Kidney tubule cell (primary cell): Measurements from ENCODE around the gene OR10P1.
"Not testable (repeated sequence)": the region's sequence is repeated elsewhere in the genome, so short reads cannot be mapped to it uniquely, and the experiment has no call there.

Experiments
- DNase-seq: peaks from one replicate; pipeline ENCODE4 v3.0.0-alpha.2; 2018; ENCODE audit warnings: low spot score

Gene OR10P1, protein sequence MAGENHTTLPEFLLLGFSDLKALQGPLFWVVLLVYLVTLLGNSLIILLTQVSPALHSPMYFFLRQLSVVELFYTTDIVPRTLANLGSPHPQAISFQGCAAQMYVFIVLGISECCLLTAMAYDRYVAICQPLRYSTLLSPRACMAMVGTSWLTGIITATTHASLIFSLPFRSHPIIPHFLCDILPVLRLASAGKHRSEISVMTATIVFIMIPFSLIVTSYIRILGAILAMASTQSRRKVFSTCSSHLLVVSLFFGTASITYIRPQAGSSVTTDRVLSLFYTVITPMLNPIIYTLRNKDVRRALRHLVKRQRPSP

DNA sequence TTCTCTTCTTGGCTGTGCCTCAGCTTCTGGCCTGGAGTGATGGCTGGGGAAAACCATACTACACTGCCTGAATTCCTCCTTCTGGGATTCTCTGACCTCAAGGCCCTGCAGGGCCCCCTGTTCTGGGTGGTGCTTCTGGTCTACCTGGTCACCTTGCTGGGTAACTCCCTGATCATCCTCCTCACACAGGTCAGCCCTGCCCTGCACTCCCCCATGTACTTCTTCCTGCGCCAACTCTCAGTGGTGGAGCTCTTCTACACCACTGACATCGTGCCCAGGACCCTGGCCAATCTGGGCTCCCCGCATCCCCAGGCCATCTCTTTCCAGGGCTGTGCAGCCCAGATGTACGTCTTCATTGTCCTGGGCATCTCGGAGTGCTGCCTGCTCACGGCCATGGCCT is at the start of gene OR10P1:
Gene OR10P1 (plus strand): TSS at position 40 of the 400 bp plus-strand sequence. CDS start 0 bp downstream, at position 40.
- DNase-seq = no peak

GRCh38 chr12:55590152-55590551 is 46.5 kb upstream of the OR10P1 start:
- DNase-seq = not testable (repeated sequence)

DNA sequence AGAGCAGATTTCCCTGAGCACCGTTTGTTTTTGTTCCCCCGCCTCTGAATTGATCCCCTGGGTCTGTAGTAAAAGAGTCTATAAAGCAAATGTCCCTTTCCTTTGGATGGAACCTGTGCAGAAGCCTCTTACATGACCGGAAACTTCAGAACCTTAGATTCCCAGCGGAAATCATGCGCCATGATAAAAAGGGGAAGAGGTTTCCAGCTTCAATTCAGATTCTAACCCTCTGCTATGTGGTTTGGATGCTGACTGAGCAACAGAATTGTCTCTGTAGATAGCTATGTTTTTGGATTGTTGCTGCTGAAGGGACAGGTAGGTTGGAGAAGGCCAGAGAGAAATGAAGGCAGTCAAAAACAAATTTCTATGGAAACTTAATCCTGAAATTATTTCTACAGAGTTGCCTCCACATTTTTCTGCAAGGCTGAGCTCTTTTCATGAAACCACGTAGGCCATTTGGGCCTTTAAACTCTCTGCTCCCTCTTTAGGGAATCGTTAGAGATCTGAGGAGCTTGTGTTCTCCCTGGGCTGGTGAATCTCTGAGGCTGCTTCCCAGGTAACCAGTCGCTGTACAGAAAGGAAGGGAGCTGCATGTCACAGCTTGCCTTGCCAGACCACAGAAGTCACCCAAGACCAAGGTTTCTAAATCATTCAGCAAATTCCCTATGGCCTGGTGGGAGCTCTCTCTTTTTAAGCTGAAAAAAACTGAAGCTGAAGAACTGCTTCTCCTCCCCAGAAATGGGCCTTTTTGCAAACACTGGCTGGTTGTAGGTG is 28.7 kb upstream of the OR10P1 start:
- DNase-seq = no peak

- no peak for DNase-seq
Measured at GRCh38 chr12:55610598-55610997, 26.1 kb upstream of the OR10P1 start.

DNA sequence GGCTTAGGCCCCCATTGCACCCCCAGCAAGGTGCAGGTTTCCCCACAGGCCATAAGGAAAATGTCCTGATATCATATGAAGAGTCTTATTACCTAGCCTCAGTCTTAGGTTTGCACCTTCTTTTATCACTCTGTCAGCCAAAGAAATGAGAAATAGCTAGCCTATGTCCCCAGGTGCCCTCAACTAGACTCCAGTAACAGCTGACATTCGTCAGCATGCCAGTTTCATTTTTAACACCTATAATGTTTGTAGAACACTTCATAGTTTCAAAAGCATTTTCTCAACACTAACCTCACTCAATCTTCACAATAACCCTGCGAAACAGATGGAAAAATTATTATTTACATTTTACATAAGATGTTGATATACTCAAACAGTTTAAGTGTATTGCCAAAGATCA is 24.0 kb upstream of the OR10P1 start:
- DNase-seq = no peak

DNA sequence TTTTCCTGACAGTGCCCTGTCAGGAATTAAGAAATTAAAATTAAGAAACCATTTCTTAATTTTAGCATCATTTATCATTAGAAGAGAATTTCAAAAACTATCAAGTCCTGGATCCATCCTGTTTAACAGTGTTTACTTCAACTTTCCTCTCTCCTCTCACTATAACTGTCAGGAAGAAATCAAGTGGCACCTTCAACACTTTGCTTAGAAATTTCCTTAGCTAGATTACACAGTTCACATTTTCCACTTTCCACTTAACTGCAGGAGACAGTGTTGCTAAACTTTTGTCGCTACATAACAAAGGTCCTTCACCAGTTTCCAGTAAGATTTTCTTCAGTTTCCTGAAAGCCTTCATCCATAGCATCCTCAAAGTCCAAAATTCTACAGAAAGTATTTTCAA is 21.9 kb upstream of the OR10P1 start:
- DNase-seq = no peak

- peak; percentile 94 for DNase-seq
Measured at GRCh38 chr12:55619354-55620138, 17.1 kb upstream of the OR10P1 start.

DNA sequence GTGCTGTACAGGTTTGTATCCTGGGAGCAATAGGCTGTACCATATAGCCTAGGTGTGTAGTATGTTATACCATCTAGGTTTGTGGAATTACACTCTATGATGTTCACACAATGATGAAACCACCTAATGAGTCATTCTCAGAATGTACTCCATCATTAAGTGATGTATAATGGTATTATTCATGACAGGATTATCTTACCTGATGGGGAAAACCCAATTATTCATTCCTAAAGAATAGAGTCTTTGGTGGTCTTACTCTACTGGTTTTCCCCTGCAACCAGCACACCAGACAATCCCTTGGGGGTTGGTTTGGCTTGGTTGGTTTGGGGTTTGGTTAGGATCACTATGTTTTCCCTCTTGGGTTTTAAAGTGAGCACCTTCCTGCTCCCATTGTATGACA is 12.6 kb upstream of the OR10P1 start:
- DNase-seq = peak; percentile 59

GRCh38 chr12:55626154-55626553 is 10.5 kb upstream of the OR10P1 start:
- no peak for DNase-seq

GRCh38 chr12:55629058-55629841 is 7.4 kb upstream of the OR10P1 start:
- no peak for DNase-seq

DNA sequence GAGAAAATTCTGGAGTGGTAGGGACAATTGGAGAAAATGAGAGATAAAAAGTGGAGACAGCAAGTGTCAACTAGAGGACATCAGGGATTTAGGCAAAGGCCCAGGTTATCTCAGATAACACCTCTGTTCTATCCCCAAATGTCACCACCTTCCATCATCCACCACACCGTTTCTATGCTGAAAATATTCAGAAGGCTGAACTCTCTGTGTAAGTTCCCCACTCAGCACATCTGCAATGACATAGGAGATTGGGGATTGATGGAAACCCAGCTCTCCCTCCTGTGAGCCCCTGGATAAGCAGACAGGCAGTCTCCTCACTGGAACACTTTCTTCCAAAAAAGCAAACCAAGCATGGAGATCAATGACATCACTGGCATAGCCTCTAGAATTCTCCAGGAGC is 5.6 kb upstream of the OR10P1 start:
- no peak for DNase-seq

DNA sequence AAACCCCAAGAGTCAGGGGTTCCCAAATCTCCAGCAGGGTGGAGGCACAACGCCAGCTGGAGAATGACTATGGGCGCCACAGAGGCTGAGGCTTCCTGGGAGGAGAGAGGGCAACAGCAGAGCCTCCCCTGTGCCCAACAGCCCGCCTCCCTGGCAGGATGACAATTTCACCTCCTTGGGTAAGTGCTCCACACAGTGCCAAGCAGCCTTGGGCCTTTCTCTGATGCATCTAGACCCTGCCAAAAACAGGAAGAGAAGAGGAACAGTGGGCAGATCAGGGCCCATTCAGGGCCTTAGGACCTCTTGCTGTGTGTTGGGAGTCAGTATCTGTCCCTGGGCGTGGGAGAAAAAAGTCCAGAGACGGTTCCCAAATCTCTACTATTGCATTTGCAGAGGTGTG is 5.0 kb upstream of the OR10P1 start:
- no peak for DNase-seq

- DNase-seq = no peak
Measured at GRCh38 chr12:55633151-55633550, 3.5 kb upstream of the OR10P1 start.

- DNase-seq = no peak
Measured at GRCh38 chr12:55636116-55636655, 506 bp upstream of the OR10P1 start.

DNA sequence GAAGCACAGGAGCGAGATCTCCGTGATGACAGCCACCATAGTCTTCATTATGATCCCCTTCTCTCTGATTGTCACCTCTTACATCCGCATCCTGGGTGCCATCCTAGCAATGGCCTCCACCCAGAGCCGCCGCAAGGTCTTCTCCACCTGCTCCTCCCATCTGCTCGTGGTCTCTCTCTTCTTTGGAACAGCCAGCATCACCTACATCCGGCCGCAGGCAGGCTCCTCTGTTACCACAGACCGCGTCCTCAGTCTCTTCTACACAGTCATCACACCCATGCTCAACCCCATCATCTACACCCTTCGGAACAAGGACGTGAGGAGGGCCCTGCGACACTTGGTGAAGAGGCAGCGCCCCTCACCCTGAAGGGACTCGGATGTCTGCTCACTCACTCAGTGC is 775 bp downstream of the OR10P1 start:
- no peak for DNase-seq

DNA sequence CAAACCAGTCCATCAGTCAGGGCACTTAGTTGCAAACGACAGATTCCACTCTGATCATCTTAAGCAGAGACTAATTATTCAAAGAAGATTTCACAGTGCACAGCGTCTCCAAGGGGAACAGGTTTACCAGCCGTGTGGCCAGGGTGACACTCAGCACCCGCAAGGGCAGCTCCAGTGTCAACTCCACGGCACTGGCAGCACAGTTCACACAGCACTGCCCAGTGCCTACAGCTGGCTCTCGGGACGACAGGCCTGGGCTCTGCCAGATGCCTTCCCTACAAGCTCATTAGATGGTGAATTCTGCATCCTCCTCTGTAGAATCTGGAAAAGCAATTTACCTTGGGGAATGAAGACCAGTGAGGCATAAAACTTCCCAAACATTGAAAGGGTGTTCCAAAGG is 4.9 kb downstream of the OR10P1 start:
- no peak for DNase-seq

GRCh38 chr12:55642267-55642666 is 5.6 kb downstream of the OR10P1 start:
- no peak for DNase-seq

DNA sequence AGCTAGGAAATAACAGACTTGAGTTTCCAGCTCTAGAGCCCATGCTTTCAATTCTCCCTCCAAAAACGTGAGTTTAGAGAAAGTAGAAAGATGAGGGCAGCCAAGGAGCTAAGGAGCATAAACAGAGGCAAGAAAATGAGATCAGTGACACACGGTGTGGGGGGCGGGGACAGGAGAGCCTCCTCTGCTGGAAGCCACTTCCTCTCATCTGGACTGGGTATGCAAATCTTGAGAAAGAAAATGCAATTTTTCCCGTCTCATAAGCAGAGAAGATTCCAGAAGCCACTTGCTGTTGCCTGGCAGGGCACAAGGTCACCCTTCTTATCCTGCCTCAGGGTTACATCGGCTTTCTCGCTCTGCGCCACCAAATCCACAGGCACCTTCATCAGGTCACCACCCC is 6.0 kb downstream of the OR10P1 start:
- DNase-seq = no peak

GRCh38 chr12:55644591-55644990 is 7.9 kb downstream of the OR10P1 start:
- DNase-seq = no peak

DNA sequence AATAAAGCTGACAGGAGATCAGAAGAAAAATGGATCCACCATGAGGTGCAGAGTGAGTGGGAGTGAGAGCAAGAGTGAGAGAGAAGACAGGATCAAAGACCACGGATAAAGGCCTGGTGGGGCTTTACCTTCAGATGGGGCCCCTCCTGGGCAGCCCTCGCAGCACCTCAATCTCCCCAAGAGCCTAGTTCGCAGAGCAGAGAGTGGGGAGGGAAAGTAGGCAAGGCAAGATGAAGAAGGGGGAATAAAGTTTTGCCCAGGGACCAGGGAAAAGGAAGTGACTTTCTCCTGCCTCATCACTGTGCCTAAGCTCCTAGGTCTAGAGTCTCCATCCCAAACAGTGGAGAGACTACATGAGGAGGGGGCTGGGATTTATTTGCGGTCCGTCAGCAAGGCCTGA is 10.3 kb downstream of the OR10P1 start:
- no peak for DNase-seq

DNA sequence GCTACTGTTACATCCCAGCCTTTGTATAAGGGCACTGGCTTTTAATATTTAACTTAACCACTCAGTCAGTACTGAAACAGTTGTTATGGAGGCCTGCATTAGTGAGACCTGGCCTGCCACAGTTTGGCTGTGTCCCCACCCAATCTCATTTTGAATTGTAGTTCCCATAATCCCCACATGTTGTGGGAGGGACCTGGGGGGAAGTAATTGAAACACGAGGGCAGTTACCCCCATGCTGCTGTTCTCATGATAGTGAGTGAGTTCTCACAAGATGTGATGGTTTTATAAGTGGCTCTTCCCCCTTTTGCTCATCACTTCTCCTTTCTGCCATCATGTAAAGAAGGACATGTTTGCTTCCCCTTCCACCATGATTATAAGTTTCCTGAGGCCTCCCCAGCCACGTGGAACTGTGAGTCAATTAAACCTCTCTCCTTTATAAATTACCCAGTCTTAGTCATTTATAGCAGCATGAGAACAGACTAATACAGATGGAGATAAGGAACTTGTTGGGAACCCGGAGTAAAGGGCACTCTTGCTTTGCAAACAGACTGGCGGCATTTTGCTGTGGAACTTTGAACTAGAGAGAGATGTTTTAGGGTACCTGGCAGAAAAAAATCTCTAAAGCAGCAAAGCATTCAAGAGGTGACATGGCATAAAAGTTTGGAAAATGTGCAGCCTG is 14.1 kb downstream of the OR10P1 start:
- DNase-seq = peak; percentile 38
